HFFc6 (cell line): ENCODE measurements around the gene MARCHF3. TPM values are rescaled to one million over a fixed set of nuclear protein-coding genes. Genes with fewer than 3 reads are reported as not detected.
A peak's percentile ranks its signal among the peaks of the same experiment; 100 is the strongest.
"Not testable (repeated sequence)": the region's sequence is repeated elsewhere in the genome, so short reads cannot be mapped to it uniquely, and the experiment has no call there.

Source experiments
- DNase-seq: peaks from one replicate; pipeline ENCODE4 v3.0.0-alpha.2; 2018
- H3K27ac Mint-ChIP-seq: 2 replicates; pipeline ENCODE4 v1.8.0; 2020; ENCODE audit warnings: mild to moderate bottlenecking, mixed read lengths
- H3K27me3 Mint-ChIP-seq: 2 replicates; pipeline ENCODE4 v1.8.0; 2021; ENCODE audit warnings: mild to moderate bottlenecking, moderate library complexity, mixed read lengths; ENCODE audit not compliant: insufficient read depth
- H3K36me3 Mint-ChIP-seq: 2 replicates; pipeline ENCODE4 v1.8.0; 2021; ENCODE audit warnings: low read depth, mixed read lengths
- H3K4me1 Mint-ChIP-seq: 2 replicates; pipeline ENCODE4 v1.8.0; 2020; ENCODE audit warnings: low read depth, mixed read lengths
- H3K4me3 Mint-ChIP-seq: 2 replicates; pipeline ENCODE4 v1.8.0; 2020; ENCODE audit warnings: mild to moderate bottlenecking, moderate library complexity, mixed read lengths
- H3K9me3 Mint-ChIP-seq: 2 replicates; pipeline ENCODE4 v1.8.0; 2020; ENCODE audit warnings: mild to moderate bottlenecking, mixed read lengths
- CTCF ChIP-seq: fragments of 200-600 bp; sonication (generic); IDR thresholded peaks from 2 replicates; pipeline ENCODE4 v1.5.0; 2021; ENCODE audit warnings: antibody characterized with exemption, mild to moderate bottlenecking
- total RNA-seq, 6 experiments: library from RNA; stranded (reverse); fragmentation: NEBNext Ultra II Directional; extraction: Animal tissue kit (Norgen Biotek cat#: 25700); gene quantifications; 2 replicates in 1 of 6; 3 replicates in 5 of 6; pipeline ENCODE4 v1.2.3, GENCODE V29; 2021

The MARCHF3 gene
- total RNA-seq, 6 experiments from 2014 or later = 12.3 to 17.8 (median 13.3) TPM

GRCh38 chr5:127055880-127056653, 25.7 kb upstream of the MARCHF3 start:
- Mint-ChIP-seq H3K36me3 (no peaks in the 10 kb centered on the region; the same call in 1 of the 2 replicates), H3K4me1 (peaks cover 5% of the 10 kb centered on the region; the same call in 1 of the 2 replicates), H3K9me3 (no peaks in the 10 kb centered on the region), H3K4me3 (no peak overlapping the region), H3K27me3 (peaks cover 5% of the 10 kb centered on the region), H3K27ac (no peak overlapping the region)
- DNase-seq = no peak
- no peak for TF ChIP-seq CTCF

- DNase-seq, H3K4me1 Mint-ChIP-seq, H3K36me3 Mint-ChIP-seq, H3K9me3 Mint-ChIP-seq, H3K27me3 Mint-ChIP-seq, H3K27ac Mint-ChIP-seq, H3K4me3 Mint-ChIP-seq: not testable (repeated sequence)
Observed at GRCh38 chr5:127053551-127053950, 23.2 kb upstream of the MARCHF3 start.

- DNase-seq = no peak
- Mint-ChIP-seq H3K36me3 (no peaks in the 10 kb centered on the region; the same call in 1 of the 2 replicates), H3K4me3 (no peak overlapping the region), H3K27ac (no peak overlapping the region), H3K27me3 (peaks cover 1% of the 10 kb centered on the region; the same call in 1 of the 2 replicates), H3K4me1 (no peaks in the 10 kb centered on the region), H3K9me3 (no peaks in the 10 kb centered on the region)
- TF ChIP-seq CTCF = no peak
Observed at GRCh38 chr5:127053049-127053448, 22.7 kb upstream of the MARCHF3 start.

- Mint-ChIP-seq H3K27ac (no peak overlapping the region), H3K4me1 (no peaks in the 10 kb centered on the region), H3K9me3 (no peaks in the 10 kb centered on the region), H3K4me3 (no peak overlapping the region), H3K36me3 (no peaks in the 10 kb centered on the region; the same call in 1 of the 2 replicates), H3K27me3 (peaks cover 1% of the 10 kb centered on the region; the same call in 1 of the 2 replicates)
- no peak for TF ChIP-seq CTCF
- no peak for DNase-seq
Observed at GRCh38 chr5:127051591-127051990, 21.2 kb upstream of the MARCHF3 start.

GRCh38 chr5:127046343-127047072, 16.1 kb upstream of the MARCHF3 start:
- Mint-ChIP-seq H3K27me3 (no peaks in the 10 kb centered on the region; the same call in 1 of the 2 replicates), H3K27ac (no peak overlapping the region), H3K9me3 (no peaks in the 10 kb centered on the region), H3K4me1 (peaks cover 8% of the 10 kb centered on the region), H3K36me3 (no peaks in the 10 kb centered on the region), H3K4me3 (no peak overlapping the region)
- TF ChIP-seq CTCF = no peak
- DNase-seq = no peak

GRCh38 chr5:127042593-127042992, 12.2 kb upstream of the MARCHF3 start:
- H3K36me3 Mint-ChIP-seq = no peaks in the 10 kb centered on the region
- H3K9me3 Mint-ChIP-seq = no peaks in the 10 kb centered on the region
- H3K27me3 Mint-ChIP-seq = no peaks in the 10 kb centered on the region
- peaks cover 18% of the 10 kb centered on the region for H3K4me1 Mint-ChIP-seq
- peak; percentile 66 for TF ChIP-seq CTCF
- H3K27ac Mint-ChIP-seq = no peak overlapping the region
- H3K4me3 Mint-ChIP-seq = no peak overlapping the region
- DNase-seq = peak; percentile 35
